CD14-positive monocyte (primary cell): ENCODE data around the gene SELENOM. TPM values are rescaled to one million over a fixed set of nuclear protein-coding genes. Genes with fewer than 3 reads are reported as not detected.

Experiments
- DNase-seq, 3 donors: peaks; one replicate each; pipeline ENCODE4 v3.0.0-alpha.2; 2011 to 2022
- H2AFZ ChIP-seq: 2 replicates; pipeline ENCODE4 v1.6.0; 2012; ENCODE audit warnings: mild to moderate bottlenecking, low read depth, low read length, inconsistent platforms; ENCODE audit not compliant: insufficient read depth, poor library complexity, severe bottlenecking
- H3K27ac ChIP-seq, 2 donors: 1 replicate in 1 of 2; 2 replicates in 1 of 2; pipeline ENCODE4 v1.5.1; 2012 to 2013; ENCODE audit warnings: low read length in 2 of 2, control low read depth in 1 of 2, inconsistent platforms in 1 of 2, low read depth in 1 of 2, mild to moderate bottlenecking in 1 of 2
- H3K27me3 ChIP-seq, 2 donors: one replicate each; pipeline versions ENCODE4 v1.6.0 to v1.6.1; 2011 to 2013; ENCODE audit warnings: low read length in 2 of 2; ENCODE audit not compliant: control insufficient read depth in 2 of 2, insufficient read depth in 2 of 2
- H3K36me3 ChIP-seq, 2 donors: replicated peaks in 1 of 2; 1 replicate in 1 of 2; 2 replicates in 1 of 2; pipeline versions ENCODE4 v1.5.1 to v1.6.1; 2012 to 2013; ENCODE audit warnings: low read length in 2 of 2, control low read depth in 1 of 2, inconsistent platforms in 1 of 2, mild to moderate bottlenecking in 1 of 2; ENCODE audit not compliant: insufficient read depth in 2 of 2, control insufficient read depth in 1 of 2
- H3K4me1 ChIP-seq, 2 donors: 1 replicate in 1 of 2; 2 replicates in 1 of 2; pipeline versions ENCODE4 v1.5.1 to v1.6.1; 2012 to 2013; ENCODE audit warnings: low read length in 2 of 2, control low read depth in 1 of 2, inconsistent platforms in 1 of 2, mild to moderate bottlenecking in 1 of 2, moderate library complexity in 1 of 2; ENCODE audit not compliant: insufficient read depth in 2 of 2, control insufficient read depth in 1 of 2
- H3K4me2 ChIP-seq: replicated peaks from 2 replicates; pipeline ENCODE3; 2012; ENCODE audit warnings: low read length, moderate library complexity, mild to moderate bottlenecking; ENCODE audit not compliant: poor library complexity, severe bottlenecking; ENCODE audit errors: extremely low read depth
- H3K4me3 ChIP-seq, 3 experiments: fragments of 200-600 bp in 1 of 3; sonication (generic) in 1 of 3; replicated peaks in 1 of 3; 1 replicate in 2 of 3; 2 replicates in 1 of 3; pipeline ENCODE4 v1.5.1; 2011 to 2013; ENCODE audit warnings: low read length in 3 of 3, mild to moderate bottlenecking in 3 of 3, control low read depth in 2 of 3, low read depth in 2 of 3, inconsistent platforms in 1 of 3, moderate library complexity in 1 of 3
- H3K79me2 ChIP-seq: 2 replicates; pipeline ENCODE4 v1.6.0; 2012; ENCODE audit warnings: mild to moderate bottlenecking, control low read depth, inconsistent platforms, low read length, moderate library complexity; ENCODE audit not compliant: insufficient read depth
- H3K9ac ChIP-seq: 2 replicates; pipeline ENCODE4 v1.6.0; 2017; ENCODE audit warnings: low read length, mild to moderate bottlenecking; ENCODE audit not compliant: insufficient read depth, poor library complexity, severe bottlenecking
- H3K9me3 ChIP-seq, 2 donors: replicated peaks in 1 of 2; 1 replicate in 1 of 2; 2 replicates in 1 of 2; pipeline versions ENCODE4 v1.5.1 to v1.6.1; 2012 to 2013; ENCODE audit warnings: low read length in 2 of 2, control low read depth in 1 of 2; ENCODE audit not compliant: control insufficient read depth in 1 of 2, insufficient read depth in 1 of 2
- H4K20me1 ChIP-seq: 2 replicates; pipeline ENCODE4 v1.6.0; 2012; ENCODE audit warnings: mild to moderate bottlenecking, low read length, control low read depth, moderate library complexity; ENCODE audit not compliant: insufficient read depth
- H3K27ac Mint-ChIP-seq, 7 donors: one replicate each; pipeline ENCODE4 v1.8.0; 2020; ENCODE audit warnings: mild to moderate bottlenecking in 7 of 7, mixed read lengths in 7 of 7, moderate library complexity in 6 of 7, inconsistent platforms in 2 of 7
- H3K27me3 Mint-ChIP-seq, 3 donors: one replicate each; pipeline ENCODE4 v1.8.0; 2021 to 2022; ENCODE audit warnings: low read depth in 3 of 3, mild to moderate bottlenecking in 3 of 3, mixed read lengths in 3 of 3, moderate library complexity in 3 of 3, inconsistent platforms in 1 of 3
- H3K36me3 Mint-ChIP-seq, 2 donors: one replicate each; pipeline ENCODE4 v1.8.0; 2020; ENCODE audit warnings: mixed read lengths in 2 of 2, inconsistent platforms in 1 of 2, mild to moderate bottlenecking in 1 of 2
- H3K4me1 Mint-ChIP-seq: one replicate; pipeline ENCODE4 v1.8.0; 2020; ENCODE audit warnings: mild to moderate bottlenecking, mixed read lengths
- H3K4me3 Mint-ChIP-seq, 2 donors: one replicate each; pipeline ENCODE4 v1.8.0; 2020; ENCODE audit warnings: mild to moderate bottlenecking in 2 of 2, mixed read lengths in 2 of 2, moderate library complexity in 1 of 2
- H3K9me3 Mint-ChIP-seq, 7 donors: one replicate each; pipeline ENCODE4 v1.8.0; 2020 to 2022; ENCODE audit warnings: mixed read lengths in 7 of 7, mild to moderate bottlenecking in 6 of 7, moderate library complexity in 6 of 7, inconsistent platforms in 2 of 7
- WGBS: methylation state at CpG from one replicate; pipeline ENCODE4 v1.1.5; 2013; ENCODE audit warnings: missing lambda C conversion rate; ENCODE audit not compliant: insufficient coverage; 5-methylcytosine and 5-hydroxymethylcytosine counted together
- intact Hi-C, 2 donors: fragments of 100-400 bp; cut with micrococcal nuclease; formaldehyde crosslinking; loops; one replicate each; pipeline versions ENCODE4 v1.15.0 to v1.15.1; 2023
- polyA plus RNA-seq, 3 donors: library from polyadenylated mRNA; depleted of rRNA in 1 of 3; unstranded in 2 of 3; stranded (reverse) in 1 of 3; fragments of 300-500 nt in 2 of 3; fragments of >200 nt in 1 of 3; fragmentation: Illumina TruSeq in 2 of 3; gene quantifications; 1 replicate in 2 of 3; 2 replicates in 1 of 3; pipeline ENCODE4 v1.2.3, GENCODE V29; 2012 to 2021
- TF ChIP-seq, protein P1 (sequence below): fragments of 200-600 bp; IDR thresholded peaks from one replicate; pipeline ENCODE4 v1.8.0; 2022; ENCODE audit warnings: antibody characterized with exemption, mild to moderate bottlenecking

Gene SELENOM
- polyA plus RNA-seq, 3 donors: 3.2 to 7.6 (median 3.4) TPM

DNA sequence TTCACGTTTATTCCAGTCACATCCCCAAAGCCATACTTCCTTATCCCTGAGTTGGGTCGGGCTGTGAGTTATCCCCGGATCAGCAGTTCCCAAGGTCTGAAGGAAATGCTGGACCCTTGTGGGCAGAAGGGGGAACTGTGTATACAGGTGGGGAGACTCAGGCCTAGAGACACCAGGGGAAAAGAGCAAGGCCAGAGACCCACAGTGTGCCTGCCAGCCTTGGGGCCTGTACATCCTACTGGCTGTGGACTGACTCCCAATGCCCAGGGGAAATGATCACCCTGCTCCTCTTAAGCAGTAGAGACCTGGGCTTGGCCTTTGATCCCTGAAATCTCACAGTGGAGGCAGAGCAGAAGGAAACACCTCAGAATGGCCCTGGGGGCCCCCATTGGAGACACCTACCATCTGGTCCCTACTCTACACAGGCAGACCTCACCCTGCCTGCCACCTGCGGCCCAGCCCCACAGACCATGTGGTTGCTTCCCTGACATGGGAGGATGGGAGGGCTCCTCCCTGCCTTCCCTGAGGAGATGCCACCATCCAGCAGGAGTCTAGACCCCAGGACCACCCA lies 1.3 kb downstream of the SELENOM start:
- intact Hi-C loops: loop anchor here (5.0 to 10.0 kb wide), 3 partner anchors 126 to 169 kb away; no protein-coding TSS in a partner anchor
- H3K9ac ChIP-seq: no peak overlapping the region
- Mint-ChIP-seq H3K9me3 (peaks cover 0 to 1% (median 0%) of the 10 kb centered on the region in 7 donors), H3K36me3 (peaks cover 5 to 9% of the 10 kb centered on the region in 2 donors), H3K4me1 (peaks cover 11% of the 10 kb centered on the region), H3K27me3 (peaks cover 5 to 20% (median 14%) of the 10 kb centered on the region in 3 donors), H3K4me3 (no peak overlapping the region), H3K27ac (peak overlapping the region in 1 of 7 donors; percentile 18)
- H3K79me2 ChIP-seq: no peaks in the 10 kb centered on the region
- H3K36me3 ChIP-seq: no peaks in the 10 kb centered on the region
- H2AFZ ChIP-seq: no peak overlapping the region
- no peak for DNase-seq
- no CpG with 5 or more reads among the region's 4 CpGs for WGBS
- peaks cover 0 to 2% of the 10 kb centered on the region in 2 donors for H3K27me3 ChIP-seq
- no peaks in the 10 kb centered on the region for H4K20me1 ChIP-seq
- peaks cover 12 to 14% of the 10 kb centered on the region in 2 donors for H3K4me1 ChIP-seq
- no peaks in the 10 kb centered on the region for H3K9me3 ChIP-seq
- H3K4me3 ChIP-seq: no peak overlapping the region
- H3K27ac ChIP-seq: no peak overlapping the region
- H3K4me2 ChIP-seq: no peak overlapping the region
- TF ChIP-seq, protein P1, sequence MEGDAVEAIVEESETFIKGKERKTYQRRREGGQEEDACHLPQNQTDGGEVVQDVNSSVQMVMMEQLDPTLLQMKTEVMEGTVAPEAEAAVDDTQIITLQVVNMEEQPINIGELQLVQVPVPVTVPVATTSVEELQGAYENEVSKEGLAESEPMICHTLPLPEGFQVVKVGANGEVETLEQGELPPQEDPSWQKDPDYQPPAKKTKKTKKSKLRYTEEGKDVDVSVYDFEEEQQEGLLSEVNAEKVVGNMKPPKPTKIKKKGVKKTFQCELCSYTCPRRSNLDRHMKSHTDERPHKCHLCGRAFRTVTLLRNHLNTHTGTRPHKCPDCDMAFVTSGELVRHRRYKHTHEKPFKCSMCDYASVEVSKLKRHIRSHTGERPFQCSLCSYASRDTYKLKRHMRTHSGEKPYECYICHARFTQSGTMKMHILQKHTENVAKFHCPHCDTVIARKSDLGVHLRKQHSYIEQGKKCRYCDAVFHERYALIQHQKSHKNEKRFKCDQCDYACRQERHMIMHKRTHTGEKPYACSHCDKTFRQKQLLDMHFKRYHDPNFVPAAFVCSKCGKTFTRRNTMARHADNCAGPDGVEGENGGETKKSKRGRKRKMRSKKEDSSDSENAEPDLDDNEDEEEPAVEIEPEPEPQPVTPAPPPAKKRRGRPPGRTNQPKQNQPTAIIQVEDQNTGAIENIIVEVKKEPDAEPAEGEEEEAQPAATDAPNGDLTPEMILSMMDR: no peak

DNA sequence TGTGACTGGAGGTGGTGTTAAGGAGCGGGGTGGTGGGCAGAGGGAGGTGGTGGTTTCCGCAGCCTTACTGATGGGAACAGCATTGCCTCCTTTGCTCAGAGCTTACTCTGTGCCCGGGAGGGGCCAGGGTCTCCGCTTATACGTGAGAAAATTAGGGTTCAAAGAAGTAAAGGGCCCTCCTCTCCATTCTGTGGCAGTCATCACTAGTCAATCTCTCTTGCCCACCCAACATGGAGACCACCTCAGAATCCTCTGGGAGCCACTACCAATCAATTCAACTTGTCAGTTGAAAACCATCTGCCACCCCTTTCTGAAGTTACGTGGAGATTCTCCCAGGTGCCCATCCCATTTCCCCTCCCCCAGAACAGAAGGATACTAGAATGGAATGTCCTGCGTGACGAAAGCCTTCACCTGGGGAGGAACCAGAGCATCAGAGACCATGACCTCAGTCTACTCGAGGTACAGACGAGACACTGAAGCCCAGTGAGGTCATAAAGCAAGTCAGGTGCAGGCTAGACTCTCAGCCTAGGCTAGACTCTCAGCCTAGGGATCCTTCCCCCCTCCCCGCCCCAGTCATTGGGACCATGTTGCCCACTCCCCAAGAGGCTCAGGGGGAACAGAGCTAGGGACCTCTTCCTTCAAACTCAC lies 2.0 kb downstream of the SELENOM start:
- Histone ChIP-seq H3K9me3 (no peaks in the 10 kb centered on the region), H3K27ac (no peak overlapping the region), H3K36me3 (peaks cover 0 to 1% of the 10 kb centered on the region in 2 donors), H3K4me2 (no peak overlapping the region), H3K27me3 (peaks cover 0 to 2% of the 10 kb centered on the region in 2 donors), H3K4me1 (peaks cover 12 to 14% of the 10 kb centered on the region in 2 donors), H3K79me2 (no peaks in the 10 kb centered on the region), H3K9ac (no peak overlapping the region), H3K4me3 (no peak overlapping the region), H2AFZ (no peak overlapping the region), H4K20me1 (no peaks in the 10 kb centered on the region)
- peak overlapping the region in 1 of 7 donors; percentile 9 for H3K27ac Mint-ChIP-seq
- peaks cover 5 to 20% (median 14%) of the 10 kb centered on the region in 3 donors for H3K27me3 Mint-ChIP-seq
- H3K9me3 Mint-ChIP-seq: peaks cover 0 to 1% (median 0%) of the 10 kb centered on the region in 7 donors
- peaks cover 11% of the 10 kb centered on the region for H3K4me1 Mint-ChIP-seq
- peaks cover 9 to 14% of the 10 kb centered on the region in 2 donors for H3K36me3 Mint-ChIP-seq
- WGBS: 83% methylated on average over 9 of the region's 11 CpGs
- TF ChIP-seq, protein P1: no peak
- no peak for DNase-seq
- no peak overlapping the region for H3K4me3 Mint-ChIP-seq
- intact Hi-C loops: loop anchor here (5.0 to 10.0 kb wide), 3 partner anchors 127 to 169 kb away; no protein-coding TSS in a partner anchor
